Measurements from ENCODE around the gene XYLT1. TPM values are rescaled to one million over a fixed set of nuclear protein-coding genes. Genes with fewer than 3 reads are reported as not detected.

The XYLT1 gene
- total and polyA plus RNA-seq, 2 of the 8 experiments (the other 6 are each of a cell fraction or from before 2014, with no cell fraction given): 6.6 to 25.4 TPM

- ChIA-PET POLR2A (ENCODE audit: partially characterized antibody) (interaction anchor here (4.7 kb wide), 1 partner anchor 11 kb away, joined by 19 read pairs; no protein-coding TSS in a partner anchor), CTCF (ENCODE audit: partially characterized antibody) (interaction anchor here (0.6 kb wide), 1 partner anchor 82 kb away, joined by 3 read pairs; no protein-coding TSS in a partner anchor)
- Histone ChIP-seq H3K4me1 (replicated peaks in 1 of 4; ENCODE audit: control insufficient read depth in 3 of 4, insufficient read depth in 4 of 4, low read length in 3 of 4) (peaks cover 0 to 26% (median 7%) of the 10 kb centered on the region in 4 experiments; a peak in 5 of 7 replicates), H4K20me1 (replicated peaks in 1 of 2; ENCODE audit: control insufficient read depth in 1 of 2, insufficient read depth in 2 of 2, low read length in 2 of 2) (peaks cover 0 to 2% of the 10 kb centered on the region in 2 experiments), H2BK15ac (ENCODE audit: low read length) (peak overlapping the region; percentile 65; the same call in 1 of the 2 replicates), H4K5ac (ENCODE audit: insufficient read length, low read depth, low read length) (no peak overlapping the region), H3K23ac (ENCODE audit: insufficient read length) (no peak overlapping the region), H4K91ac (replicated peaks; ENCODE audit: insufficient read length, low read length) (no peak overlapping the region), H3K79me2 (ENCODE audit: control insufficient read depth in 1 of 2, insufficient read depth in 2 of 2, low read length in 2 of 2) (peaks cover 0 to 14% of the 10 kb centered on the region in 2 experiments; a peak in 1 of 4 replicates), H3K14ac (ENCODE audit: insufficient read length) (no peak overlapping the region), H2BK5ac (ENCODE audit: low read depth, low read length) (peak overlapping the region; percentile 39; the same call in 1 of the 2 replicates), H3K79me1 (ENCODE audit: low read depth, low read length) (peaks cover 4% of the 10 kb centered on the region; the same call in 1 of the 2 replicates), H3K18ac (ENCODE audit: extremely low read depth, low read length) (no peak overlapping the region), H2AK5ac (ENCODE audit: low read depth, low read length) (peak overlapping the region; percentile 61; the same call in 1 of the 2 replicates), H3K4ac (replicated peaks; ENCODE audit: insufficient read length, low read depth, low read length) (no peak overlapping the region), H4K8ac (ENCODE audit: extremely low read depth, insufficient read depth, low read length) (no peak overlapping the region), H2BK20ac (ENCODE audit: low read length) (no peak overlapping the region), H3K27me3 (replicated peaks in 1 of 4; ENCODE audit: control insufficient read depth in 3 of 4, extremely low read depth in 1 of 4, insufficient read depth in 3 of 4, low read length in 3 of 4) (no peaks in the 10 kb centered on the region; a peak in 1 of 7 replicates), H2AFZ (ENCODE audit: low read length) (no peak overlapping the region), H3K9me3 (ENCODE audit: insufficient read depth in 2 of 2, low read depth in 1 of 2, low read length in 1 of 2) (no peaks in the 10 kb centered on the region), H3K36me3 (ENCODE audit: control insufficient read depth in 2 of 4, insufficient read depth in 4 of 4, low read length in 3 of 4) (no peaks in the 10 kb centered on the region), H3K4me3 (ENCODE audit: extremely low read depth in 1 of 4, insufficient read depth in 2 of 4, low read depth in 3 of 4, low read length in 4 of 4) (no peak overlapping the region), H3K27ac (ENCODE audit: low read depth, low read length) (no peak overlapping the region), H2BK120ac (replicated peaks; ENCODE audit: low read depth, low read length) (no peak overlapping the region), H3K23me2 (ENCODE audit: low read depth, low read length) (no peaks in the 10 kb centered on the region), H2BK12ac (ENCODE audit: low read depth, low read length) (0 out of 2 replicates have a peak overlapping the region, but pooled peaks have one; percentile 46), H3K56ac (replicated peaks; ENCODE audit: insufficient read length, low read depth, low read length) (no peak overlapping the region), H3K4me2 (ENCODE audit: insufficient read depth in 1 of 2, low read depth in 2 of 2, low read length in 2 of 2) (no peak overlapping the region), H3K9ac (replicated peaks in 1 of 4; ENCODE audit: extremely low read depth in 1 of 4, low read depth in 3 of 4, low read length in 3 of 4) (no peak overlapping the region)
- DNase-seq (ENCODE audit: low read depth in 1 of 2, low spot score in 2 of 2): no peak
- WGBS, 2 experiments (ENCODE audit: extremely low coverage in 1 of 2, insufficient coverage in 1 of 2, insufficient read length in 1 of 2, insufficient replicate concordance in 2 of 2, low coverage in 1 of 2, low lambda C conversion rate in 2 of 2, missing lambda C conversion rate in 1 of 2): 94% methylated on average over 9 of the region's 9 CpGs; no CpG with 5 or more reads in 1 of the 2 experiments
- no peak for FAIRE-seq
- TF ChIP-seq KDM1A (IDR thresholded peaks at IDR 0.05; ENCODE audit: borderline replicate concordance, low read length) (no peak), MAX (IDR thresholded peaks at IDR 0.05) (no peak), JUND (IDR thresholded peaks at IDR 0.05; ENCODE audit: low read length) (no peak), POLR2AphosphoS5 (IDR thresholded peaks at IDR 0.05; ENCODE audit: low read depth, low read length) (no peak), SUZ12 (IDR thresholded peaks at IDR 0.05; ENCODE audit: low read length) (no peak), SP4 (IDR thresholded peaks at IDR 0.05; ENCODE audit: low read length) (no peak), E2F6 (IDR thresholded peaks at IDR 0.05) (no peak), NANOG (IDR thresholded peaks at IDR 0.05; ENCODE audit: insufficient read depth, low read depth, low read length, poor library complexity, severe bottlenecking) (no peak), MAFK (IDR thresholded peaks at IDR 0.05; ENCODE audit: low read depth, low read length) (no peak), CTBP2 (IDR thresholded peaks at IDR 0.05; ENCODE audit: borderline replicate concordance, insufficient read depth, insufficient read length, low read length) (no peak), HDAC6 (IDR thresholded peaks at IDR 0.05; ENCODE audit: low read depth, low read length) (no peak)
These were observed 74.8 kb downstream of the XYLT1 start for GRCh38 chr16:17395849-17396480.

All from H1 (cell line).